Measurements from ENCODE around the gene CD93.

The CD93 gene

GRCh38 chr20:23059846-23060245 lies 26.3 kb downstream of the CD93 start:
- no peak for DNase-seq (ENCODE audit: low spot score)

DNA sequence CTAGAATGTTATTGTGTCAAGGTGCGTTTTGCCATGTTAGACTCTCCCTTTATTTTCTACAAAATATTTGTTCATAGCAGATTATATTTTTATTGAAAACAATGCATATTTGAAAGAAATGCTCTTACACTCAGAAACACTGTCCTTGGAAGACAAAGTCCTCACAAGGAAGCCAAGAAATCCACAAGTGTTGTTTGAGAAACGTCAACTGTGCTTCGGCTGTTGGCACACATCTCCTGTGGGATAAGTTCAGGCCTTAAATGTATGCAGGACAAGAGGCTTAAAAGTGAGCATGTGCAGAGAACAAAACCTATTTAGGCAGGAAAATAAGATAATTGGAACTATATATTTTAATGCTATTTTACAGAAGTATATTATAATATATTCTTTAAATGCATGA lies 27.1 kb downstream of the CD93 start:
- no peak for DNase-seq (ENCODE audit: low spot score)

DNA sequence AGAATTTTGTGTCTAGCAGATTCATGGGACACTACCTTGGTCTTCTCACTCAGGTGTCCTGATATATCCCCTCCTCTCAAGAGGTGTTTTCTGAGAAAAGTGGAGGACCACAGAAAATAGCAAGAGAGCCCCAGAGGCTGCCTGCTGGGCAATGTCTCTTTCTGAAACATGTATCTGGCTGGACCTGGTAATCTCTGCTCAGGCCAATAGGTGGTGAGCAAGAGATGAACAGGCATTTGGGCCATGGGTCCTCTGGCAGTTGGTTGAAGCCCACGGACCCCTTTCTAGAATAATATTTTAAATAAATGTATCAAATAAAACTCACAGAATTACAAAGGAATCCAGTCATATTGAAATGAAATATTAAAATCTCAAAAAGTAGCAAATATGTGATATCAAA lies 27.9 kb downstream of the CD93 start:
- DNase-seq (ENCODE audit: low spot score), result no peak

GRCh38 chr20:23052904-23053303 lies 33.2 kb downstream of the CD93 start:
- no peak for DNase-seq (ENCODE audit: low spot score)

GRCh38 chr20:23050847-23051627 lies 35.1 kb downstream of the CD93 start:
- DNase-seq (ENCODE audit: low spot score), result no peak

GRCh38 chr20:23050076-23050838 lies 35.9 kb downstream of the CD93 start:
- DNase-seq (ENCODE audit: low spot score), result no peak

DNA sequence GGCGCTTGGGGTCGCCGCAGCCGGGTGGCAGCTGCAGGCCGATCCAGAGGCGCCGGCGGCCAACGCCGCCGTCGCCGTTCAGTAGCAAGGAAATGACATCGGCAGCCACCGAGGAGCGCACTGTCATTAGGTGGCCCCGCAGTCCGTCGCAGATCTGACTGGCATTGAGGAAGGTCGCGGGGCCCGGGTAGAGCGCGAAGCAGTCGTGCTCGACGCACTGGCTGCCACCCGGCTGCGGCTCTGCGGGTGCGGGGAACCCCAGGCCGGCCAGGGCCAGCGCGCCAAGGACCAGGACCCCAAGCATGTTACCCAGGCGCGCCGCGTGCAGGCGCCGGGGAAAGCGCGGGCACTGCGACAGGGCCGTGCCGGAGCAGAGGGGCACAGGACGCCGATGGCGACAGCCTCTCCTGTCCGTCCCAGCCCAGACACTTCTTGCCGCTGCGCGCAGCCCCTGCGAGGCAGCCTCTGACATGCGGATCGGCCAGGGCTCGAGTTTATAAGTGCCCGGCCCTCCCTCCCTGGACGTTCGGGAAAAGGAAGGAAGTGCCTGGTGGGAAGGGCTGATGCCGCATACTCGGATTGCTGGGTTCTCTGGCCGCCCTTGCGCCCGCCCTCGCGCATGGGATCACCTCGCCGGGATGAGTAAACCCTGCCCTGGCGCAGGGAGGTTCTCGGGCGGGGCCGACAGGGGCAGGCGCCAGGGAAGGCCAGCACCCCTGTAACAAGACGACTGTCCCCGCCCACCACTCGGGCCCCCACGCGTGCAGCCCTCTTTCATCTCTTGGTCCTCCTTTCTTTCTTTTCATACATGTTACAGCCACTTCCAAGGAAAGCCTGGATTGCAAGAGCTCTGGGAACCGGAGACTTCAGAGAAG lies 36.7 kb downstream of the CD93 start, which contains the start of gene THBD:
TSS of gene THBD (minus strand) at position 472 of the 875 bp plus-strand sequence. CDS start at position 304, 168 bp downstream.
- no peak for DNase-seq (ENCODE audit: low spot score)

GRCh38 chr20:23048283-23049200 lies 37.6 kb downstream of the CD93 start:
- no peak for DNase-seq (ENCODE audit: low spot score)

DNA sequence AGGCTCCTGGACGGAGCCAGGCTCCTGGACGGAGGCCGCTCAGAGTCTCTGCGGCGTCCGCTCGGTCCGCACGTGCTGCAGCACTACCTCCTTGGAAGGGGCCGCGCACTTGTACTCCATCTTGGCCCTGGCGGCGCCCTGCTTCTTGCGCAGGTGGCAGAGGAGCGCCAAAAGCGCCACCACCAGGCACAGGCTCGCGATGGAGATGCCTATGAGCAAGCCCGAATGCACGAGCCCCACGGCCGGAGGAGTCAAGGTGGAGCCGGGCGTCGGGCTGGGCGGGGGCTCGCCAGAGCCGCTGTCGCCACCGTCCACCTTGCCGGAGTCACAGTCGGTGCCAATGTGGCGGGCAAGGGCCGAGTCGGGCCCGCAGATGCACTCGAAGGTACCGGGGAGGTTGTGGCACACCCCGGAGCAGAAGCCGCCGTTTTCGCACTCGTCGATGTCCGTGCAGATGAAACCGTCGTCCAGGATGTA lies 38.3 kb downstream of the CD93 start:
- DNase-seq (ENCODE audit: low spot score), result no peak

DNA sequence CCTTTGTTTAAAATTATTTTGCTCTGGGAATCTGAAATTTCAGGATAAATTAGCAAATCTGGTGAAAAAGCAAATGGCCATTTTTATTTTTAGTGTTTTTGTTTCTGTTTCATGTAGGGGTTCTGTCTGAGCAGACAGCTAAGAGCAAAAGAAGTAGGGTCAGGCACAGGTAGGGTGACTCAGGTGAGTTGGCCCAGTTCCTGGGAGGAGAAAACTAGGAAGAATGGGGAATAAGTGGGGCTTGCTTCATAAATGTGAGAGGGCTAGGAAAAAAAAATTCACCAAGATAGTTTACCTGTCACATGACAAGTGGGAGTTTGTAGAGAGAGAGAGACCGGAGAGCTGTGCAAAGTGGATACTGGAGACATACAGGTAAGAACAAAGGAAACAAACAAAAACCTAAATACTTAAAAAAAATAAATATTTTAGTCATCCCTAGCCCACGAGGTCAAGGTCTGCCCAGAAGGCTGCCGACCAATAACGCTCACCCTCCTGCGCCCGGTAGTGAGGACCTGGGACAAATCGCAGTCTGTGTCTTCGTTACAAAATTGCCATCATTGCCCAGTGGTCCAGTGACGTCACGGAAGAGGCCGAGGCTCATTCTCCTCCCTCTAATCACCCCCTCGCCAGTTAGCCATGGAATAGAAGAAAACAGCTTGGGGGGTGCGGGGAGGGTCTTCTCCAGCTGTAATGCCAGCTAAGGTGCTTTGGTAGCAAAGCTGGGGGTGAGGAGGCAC lies 39.0 kb downstream of the CD93 start:
- no peak for DNase-seq (ENCODE audit: low spot score)

- no peak for DNase-seq (ENCODE audit: low spot score)
Observed at GRCh38 chr20:23046431-23046830, 39.7 kb downstream of the CD93 start.

- no peak for DNase-seq (ENCODE audit: low spot score)
Observed at GRCh38 chr20:23043376-23043775, 42.7 kb downstream of the CD93 start.

GRCh38 chr20:23042270-23042669 lies 43.9 kb downstream of the CD93 start:
- DNase-seq (ENCODE audit: low spot score), result no peak

DNA sequence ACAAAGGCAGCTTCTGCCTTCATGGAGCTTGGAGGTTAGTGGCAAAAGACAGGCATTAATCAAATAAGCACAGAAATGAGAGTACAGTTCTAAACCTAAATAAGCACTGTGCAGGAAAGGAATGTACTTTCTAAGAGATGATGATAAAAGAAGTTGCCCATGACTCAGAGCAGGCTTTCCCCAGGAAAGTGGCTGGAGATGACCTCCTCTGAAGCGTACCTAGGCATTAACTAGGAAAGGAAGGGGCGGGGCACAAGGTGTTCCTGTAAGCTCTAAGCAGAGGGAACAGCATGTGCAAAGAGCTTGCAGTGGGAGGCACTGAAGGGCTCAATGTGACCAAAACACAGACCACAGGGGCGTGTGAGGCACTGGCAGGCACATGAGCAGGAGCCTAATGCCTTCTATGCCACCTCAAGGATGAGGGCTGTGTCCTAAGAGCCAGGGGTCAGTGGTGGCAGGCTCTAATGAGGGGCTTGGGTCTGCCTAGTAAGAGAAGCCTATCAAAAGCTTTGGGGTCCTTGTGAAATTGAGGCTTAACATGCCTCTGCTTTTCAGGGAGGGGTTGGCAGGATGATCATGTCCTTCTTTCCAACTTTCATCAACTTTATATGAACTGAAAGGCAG lies 46.1 kb downstream of the CD93 start:
- DNase-seq (ENCODE audit: low spot score), result no peak

- DNase-seq (ENCODE audit: low spot score), result no peak
Observed at GRCh38 chr20:23039136-23039875, 46.8 kb downstream of the CD93 start.

- DNase-seq (ENCODE audit: low spot score), result no peak
Observed at GRCh38 chr20:23037017-23037481, 49.1 kb downstream of the CD93 start.

DNA sequence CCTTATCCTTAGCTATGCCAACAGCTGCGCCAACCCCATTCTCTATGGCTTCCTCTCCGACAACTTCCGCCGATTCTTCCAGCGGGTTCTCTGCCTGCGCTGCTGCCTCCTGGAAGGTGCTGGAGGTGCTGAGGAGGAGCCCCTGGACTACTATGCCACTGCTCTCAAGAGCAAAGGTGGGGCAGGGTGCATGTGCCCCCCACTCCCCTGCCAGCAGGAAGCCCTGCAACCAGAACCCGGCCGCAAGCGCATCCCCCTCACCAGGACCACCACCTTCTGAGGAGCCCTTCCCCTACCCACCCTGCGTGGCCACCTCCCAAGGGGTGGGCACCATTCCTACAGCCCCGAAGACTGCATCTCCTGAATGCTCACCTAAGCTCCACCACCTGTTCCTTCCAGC lies 49.8 kb downstream of the CD93 start:
- no peak for DNase-seq (ENCODE audit: low spot score)

GRCh38 chr20:23035731-23036130 lies 50.4 kb downstream of the CD93 start:
- DNase-seq (ENCODE audit: low spot score), result no peak

Measured in globus pallidus (tissue), 1 donor.